Smooth muscle cell (in vitro differentiated cells): ENCODE results near the gene EFCAB6. TPM values are rescaled to one million over a fixed set of nuclear protein-coding genes. Genes with fewer than 3 reads are reported as not detected.

ENCODE experiments used
- DNase-seq: peaks from one replicate; lab custom pipeline; 2025; ENCODE audit not compliant: unreplicated experiment; lab: John Stamatoyannopoulos, UW
- H2AFZ ChIP-seq: fragments of 200-600 bp; sonication (generic); 2 replicates; pipeline ENCODE4 v1.6.0; 2016; ENCODE audit warnings: antibody characterized with exemption, low read depth, mild to moderate bottlenecking
- H3F3A ChIP-seq: fragments of 200-600 bp; sonication (generic); 2 replicates; pipeline ENCODE4 v1.6.0; 2017; ENCODE audit warnings: antibody characterized with exemption, low read depth
- H3K27ac ChIP-seq: fragments of 200-600 bp; sonication (generic); 2 replicates; pipeline ENCODE4 v1.5.1; 2016; ENCODE audit warnings: low read depth, mild to moderate bottlenecking
- H3K27me3 ChIP-seq: fragments of 200-600 bp; sonication (generic); 2 replicates; pipeline ENCODE4 v1.6.1; 2016; ENCODE audit warnings: low read depth, mild to moderate bottlenecking
- H3K36me3 ChIP-seq: fragments of 200-600 bp; sonication (generic); 2 replicates; pipeline ENCODE4 v1.5.1; 2016; ENCODE audit warnings: low read depth
- H3K4me1 ChIP-seq: fragments of 200-600 bp; sonication (generic); 2 replicates; pipeline ENCODE4 v1.5.1; 2016; ENCODE audit warnings: low read depth
- H3K4me2 ChIP-seq: fragments of 200-600 bp; sonication (generic); 2 replicates; pipeline ENCODE4 v1.6.0; 2016; ENCODE audit warnings: mild to moderate bottlenecking
- H3K4me3 ChIP-seq: fragments of 200-600 bp; sonication (generic); 2 replicates; pipeline ENCODE4 v1.5.1; 2016; ENCODE audit warnings: mild to moderate bottlenecking
- H3K79me2 ChIP-seq: fragments of 200-600 bp; sonication (generic); 2 replicates; pipeline ENCODE4 v1.6.0; 2016; ENCODE audit warnings: low read depth, mild to moderate bottlenecking
- H3K9ac ChIP-seq: fragments of 200-600 bp; sonication (generic); 2 replicates; pipeline ENCODE4 v1.6.0; 2016; ENCODE audit warnings: low read depth
- H3K9me3 ChIP-seq: fragments of 200-600 bp; sonication (generic); replicated peaks from 2 replicates; pipeline ENCODE4 v1.5.1; 2016; ENCODE audit warnings: low read depth
- H4K20me1 ChIP-seq: fragments of 200-600 bp; sonication (generic); 2 replicates; pipeline ENCODE4 v1.6.0; 2016; ENCODE audit warnings: low read depth
- CTCF ChIP-seq: fragments of 200-600 bp; sonication (generic); IDR thresholded peaks from 2 replicates; pipeline ENCODE4 v1.5.1; 2017; ENCODE audit warnings: borderline replicate concordance, mild to moderate bottlenecking, antibody characterized with exemption; ENCODE audit not compliant: insufficient read depth, poor library complexity, severe bottlenecking
- WGBS: methylation state at CpG from one replicate; pipeline ENCODE4 v1.1.7; 2016; ENCODE audit warnings: low lambda C conversion rate; 5-methylcytosine and 5-hydroxymethylcytosine counted together
- polyA plus RNA-seq: library from polyadenylated mRNA; unstranded; fragments of >200 nt; fragmentation: Nextera tagmentation; extraction: Ambion mirVana; gene quantifications from 2 replicates; pipeline ENCODE4 v1.2.1, GENCODE V29; 2016
- total RNA-seq: library from RNA; depleted of rRNA; stranded (reverse); fragments of >200 nt; gene quantifications from 2 replicates; pipeline ENCODE4 v1.2.3, GENCODE V29; 2014

The EFCAB6 gene
- total and polyA plus RNA-seq, 2 experiments from 2014 or later, result 0.80 to 2.9 TPM

- Histone ChIP-seq H2AFZ (no peak overlapping the region), H3K4me3 (no peak overlapping the region), H3F3A (no peaks in the 10 kb centered on the region), H3K27me3 (no peaks in the 10 kb centered on the region), H3K9ac (no peak overlapping the region), H3K27ac (no peak overlapping the region), H3K4me1 (no peaks in the 10 kb centered on the region), H3K79me2 (no peaks in the 10 kb centered on the region), H3K9me3 (no peaks in the 10 kb centered on the region), H3K4me2 (no peak overlapping the region), H4K20me1 (no peaks in the 10 kb centered on the region), H3K36me3 (no peaks in the 10 kb centered on the region)
- WGBS, result 88% methylated on average over 4 of the region's 4 CpGs
- no peak for TF ChIP-seq CTCF
- no peak for DNase-seq
Observed at GRCh38 chr22:43652845-43653244, 159.3 kb downstream of the EFCAB6 start.

DNA sequence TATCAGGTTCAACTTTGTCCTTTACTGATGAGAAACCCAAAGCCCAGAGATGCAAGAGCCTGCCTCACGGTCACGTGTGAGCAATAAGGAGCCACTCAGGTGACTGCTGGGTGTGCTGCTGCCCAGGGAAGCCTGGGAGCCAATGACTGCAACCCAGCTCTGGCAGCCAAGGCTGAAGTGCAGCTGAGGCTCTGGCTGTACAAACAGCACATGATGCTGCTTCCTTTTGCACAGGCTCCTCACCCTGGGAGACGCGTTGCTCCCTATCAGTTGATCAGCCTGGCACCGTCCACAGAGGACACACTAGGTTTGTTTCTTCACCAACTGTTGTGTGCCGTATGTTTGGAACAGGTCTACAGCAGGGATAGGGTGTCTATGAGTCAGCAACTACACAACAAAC lies 168.7 kb downstream of the EFCAB6 start:
- 90% methylated on average over 6 of the region's 6 CpGs for WGBS
- H4K20me1 ChIP-seq, result no peaks in the 10 kb centered on the region
- TF ChIP-seq CTCF, result no peak

GRCh38 chr22:43642319-43643206 lies 169.5 kb downstream of the EFCAB6 start:
- peaks cover 4% of the 10 kb centered on the region for H3K9me3 ChIP-seq
- H2AFZ ChIP-seq, result no peak overlapping the region
- TF ChIP-seq CTCF, result no peak
- H3K79me2 ChIP-seq, result no peaks in the 10 kb centered on the region
- H3K4me2 ChIP-seq, result no peak overlapping the region
- DNase-seq, result no peak
- no peaks in the 10 kb centered on the region for H3F3A ChIP-seq
- H3K9ac ChIP-seq, result no peak overlapping the region
- no peak overlapping the region for H3K27ac ChIP-seq
- no peaks in the 10 kb centered on the region for H4K20me1 ChIP-seq
- no peaks in the 10 kb centered on the region for H3K27me3 ChIP-seq
- H3K36me3 ChIP-seq, result no peaks in the 10 kb centered on the region
- no peak overlapping the region for H3K4me3 ChIP-seq
- 91% methylated on average over 11 of the region's 11 CpGs for WGBS
- no peaks in the 10 kb centered on the region for H3K4me1 ChIP-seq

More for the DNA sequence above, 168.7 kb downstream of the EFCAB6 start:
- no peak overlapping the region for H3K9ac ChIP-seq
- H3K79me2 ChIP-seq, result no peaks in the 10 kb centered on the region
- no peaks in the 10 kb centered on the region for H3K27me3 ChIP-seq
- no peak overlapping the region for H3K27ac ChIP-seq
- DNase-seq, result no peak
- no peaks in the 10 kb centered on the region for H3F3A ChIP-seq
- H2AFZ ChIP-seq, result no peak overlapping the region
- H3K36me3 ChIP-seq, result no peaks in the 10 kb centered on the region
- H3K4me2 ChIP-seq, result no peak overlapping the region
- H3K9me3 ChIP-seq, result peaks cover 4% of the 10 kb centered on the region
- no peak overlapping the region for H3K4me3 ChIP-seq
- H3K4me1 ChIP-seq, result no peaks in the 10 kb centered on the region
